GM23338 (cell line): ENCODE data around the gene BCCIP.

Source experiments
- CTCF ChIP-seq, 2 experiments: fragments of 200-600 bp in 1 of 2; sonication (generic) in 1 of 2; conservative IDR thresholded peaks; 2 replicates each; pipeline versions ENCODE4 v1.5.1 to v1.6.1; 2016 to 2017; ENCODE audit warnings: antibody characterized with exemption in 2 of 2, low read depth in 2 of 2, mild to moderate bottlenecking in 2 of 2, moderate library complexity in 1 of 2
- EZH2 ChIP-seq: fragments of 200-600 bp; sonication (generic); IDR thresholded peaks from one replicate; pipeline ENCODE4 v1.8.0; 2017; ENCODE audit warnings: antibody characterized with exemption, mild to moderate bottlenecking, low read depth; ENCODE audit not compliant: unreplicated experiment
- EZH2phosphoT487 ChIP-seq: fragments of 200-600 bp; sonication (generic); IDR thresholded peaks from one replicate; pipeline ENCODE4 v1.8.1; 2018; ENCODE audit warnings: antibody characterized with exemption; ENCODE audit not compliant: unreplicated experiment
- REST ChIP-seq: IDR thresholded peaks from one replicate; pipeline ENCODE4 v1.6.1; 2018; ENCODE audit warnings: antibody characterized with exemption; ENCODE audit not compliant: unreplicated experiment

- no peak for TF ChIP-seq EZH2phosphoT487
- no peak for TF ChIP-seq CTCF (conservative IDR thresholded peaks at IDR 0.05; ENCODE audit: low read depth in 2 of 2)
- TF ChIP-seq REST = no peak
- no peak for TF ChIP-seq EZH2
Measured at GRCh38 chr10:125866421-125867029, 43.2 kb downstream of the BCCIP start.
